T-helper 17 cell (primary cell): ENCODE data around the gene SLC2A3. TPM values are rescaled to one million over a fixed set of nuclear protein-coding genes. Genes with fewer than 3 reads are reported as not detected.
"Not testable (repeated sequence)": the region's sequence is repeated elsewhere in the genome, so short reads cannot be mapped to it uniquely, and the experiment has no call there.

ENCODE experiments used
- ATAC-seq: fragments of 150-1000 bp; cut with Tn5 transposase; 2 replicates; pipeline ENCODE4 v1.10.0; 2021; ENCODE audit warnings: mild to moderate bottlenecking, moderate library complexity
- DNase-seq, 3 donors: peaks; one replicate each; pipeline versions ENCODE4 v3.0.0 to v3.0.0-alpha.2; 2020 to 2021
- H3K9me3 ChIP-seq: one replicate; pipeline ENCODE4 v1.7.0; 2013; ENCODE audit warnings: low read length, mild to moderate bottlenecking; ENCODE audit not compliant: control insufficient read depth, poor library complexity, severe bottlenecking
- H3K27ac Mint-ChIP-seq: one replicate; pipeline ENCODE4 v1.8.0; 2022; ENCODE audit warnings: mild to moderate bottlenecking, moderate library complexity, mixed read lengths
- H3K27me3 Mint-ChIP-seq: one replicate; pipeline ENCODE4 v1.8.0; 2022; ENCODE audit warnings: mixed read lengths
- H3K36me3 Mint-ChIP-seq: one replicate; pipeline ENCODE4 v1.8.0; 2022; ENCODE audit warnings: low read depth, mixed read lengths
- H3K4me1 Mint-ChIP-seq: one replicate; pipeline ENCODE4 v1.8.0; 2022; ENCODE audit warnings: mild to moderate bottlenecking, mixed read lengths
- H3K4me3 Mint-ChIP-seq: one replicate; pipeline ENCODE4 v1.8.0; 2022; ENCODE audit warnings: mild to moderate bottlenecking, moderate library complexity, mixed read lengths
- total RNA-seq, 4 donors: library from RNA in 2 of 4; stranded (reverse) in 2 of 4; gene quantifications; one replicate each; pipeline ENCODE4 v1.2.3 and lab custom pipeline; 2022 to 2026

SLC2A3 gene
- total RNA-seq, 2 donors from 2014 or later = 689 to 766 TPM

DNA sequence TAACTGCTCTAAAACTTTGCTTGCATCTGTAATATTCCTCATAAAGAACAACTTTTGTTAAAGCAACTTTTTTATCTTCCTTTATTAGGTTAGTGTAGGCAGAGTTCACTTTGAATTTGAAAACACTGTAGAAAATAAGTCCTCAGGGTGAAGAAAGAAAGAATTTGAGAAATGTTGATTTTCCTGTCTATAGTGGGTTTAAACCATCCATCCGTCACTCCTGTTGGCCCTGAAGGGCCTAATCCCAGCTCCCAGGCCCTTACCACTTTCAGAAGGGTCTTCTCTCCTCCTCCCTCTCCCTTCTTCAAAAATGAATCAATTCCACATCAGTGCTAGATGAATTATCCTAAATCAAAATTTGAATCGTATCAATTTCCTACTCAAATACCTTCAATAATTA, 4.9 kb upstream of the SLC2A3 start:
- Mint-ChIP-seq H3K27ac (no peak overlapping the region), H3K4me3 (no peak overlapping the region), H3K4me1 (peaks cover 8% of the 10 kb centered on the region), H3K27me3 (no peaks in the 10 kb centered on the region), H3K36me3 (no peaks in the 10 kb centered on the region)
- no peak for ATAC-seq
- DNase-seq = no peak
- no peaks in the 10 kb centered on the region for H3K9me3 ChIP-seq

DNA sequence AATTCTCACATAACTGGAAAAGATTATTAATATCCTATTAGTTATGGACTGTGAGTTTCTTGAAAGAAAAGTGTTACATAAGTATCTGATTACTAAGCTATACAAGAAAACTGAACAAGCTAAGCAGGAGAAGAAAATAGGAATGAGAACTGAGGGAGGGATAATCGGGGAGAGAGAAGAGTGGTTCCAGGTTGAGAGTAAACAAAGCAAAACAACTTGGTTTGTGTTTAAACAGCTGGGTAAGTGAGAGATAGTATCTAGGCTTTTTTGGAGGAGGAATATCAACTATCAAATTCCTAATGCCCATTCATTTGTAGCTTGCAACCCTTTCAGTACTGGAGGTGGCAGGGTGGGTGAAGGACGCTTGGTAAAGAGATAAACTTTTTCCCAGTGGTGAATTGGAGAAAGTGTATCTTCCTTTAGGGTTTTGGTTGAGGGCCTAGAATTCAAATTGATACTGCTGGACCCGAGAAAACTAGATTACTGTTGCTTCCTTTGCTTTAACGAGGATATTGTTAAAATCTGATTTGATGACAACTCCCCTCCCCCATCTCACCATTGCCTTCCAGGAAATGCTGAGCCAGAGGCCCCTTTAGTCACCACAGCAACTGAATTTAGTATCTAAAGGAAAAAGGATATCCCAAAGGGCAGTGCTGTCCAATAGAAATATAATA, 2.0 kb upstream of the SLC2A3 start:
- Mint-ChIP-seq H3K27me3 (no peaks in the 10 kb centered on the region), H3K4me3 (no peak overlapping the region), H3K36me3 (no peaks in the 10 kb centered on the region), H3K27ac (no peak overlapping the region), H3K4me1 (peaks cover 8% of the 10 kb centered on the region)
- no peak for ATAC-seq
- H3K9me3 ChIP-seq = no peaks in the 10 kb centered on the region
- no peak for DNase-seq

DNA sequence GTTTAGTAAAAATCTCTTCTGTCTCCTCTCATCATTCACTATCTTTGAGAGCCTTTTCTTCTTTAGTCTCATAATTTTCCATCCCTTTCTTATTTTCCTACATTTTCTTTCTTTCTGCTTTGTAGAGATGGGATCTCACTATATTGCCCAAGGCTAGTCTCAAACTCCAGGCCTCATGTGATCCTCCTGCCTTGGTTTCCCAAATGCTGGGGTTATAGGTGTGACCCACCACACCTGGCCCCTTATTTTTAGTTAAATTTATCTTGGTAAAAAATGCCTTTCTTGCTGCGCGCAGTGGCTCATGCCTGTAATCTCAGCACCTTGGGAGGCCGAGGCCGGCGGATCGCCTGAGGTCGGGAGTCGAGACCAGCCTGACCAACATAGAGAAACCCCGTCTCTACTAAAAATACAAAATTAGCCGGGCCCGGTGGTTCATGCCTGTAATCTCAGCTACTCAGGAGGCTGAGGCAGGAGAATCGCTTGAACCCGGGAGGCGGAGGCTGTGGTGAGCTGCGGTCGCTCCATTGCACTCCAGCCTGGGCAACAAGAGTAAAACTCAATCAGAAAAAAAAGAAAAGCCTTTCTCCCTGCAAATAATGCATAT, 996 bp downstream of the SLC2A3 start:
- H3K4me3 Mint-ChIP-seq = no peak overlapping the region
- H3K27me3 Mint-ChIP-seq = no peaks in the 10 kb centered on the region
- no peaks in the 10 kb centered on the region for H3K9me3 ChIP-seq
- H3K36me3 Mint-ChIP-seq = peaks cover 3% of the 10 kb centered on the region
- no peak for DNase-seq
- ATAC-seq = no peak
- H3K27ac Mint-ChIP-seq = no peak overlapping the region
- H3K4me1 Mint-ChIP-seq = peaks cover 18% of the 10 kb centered on the region

DNA sequence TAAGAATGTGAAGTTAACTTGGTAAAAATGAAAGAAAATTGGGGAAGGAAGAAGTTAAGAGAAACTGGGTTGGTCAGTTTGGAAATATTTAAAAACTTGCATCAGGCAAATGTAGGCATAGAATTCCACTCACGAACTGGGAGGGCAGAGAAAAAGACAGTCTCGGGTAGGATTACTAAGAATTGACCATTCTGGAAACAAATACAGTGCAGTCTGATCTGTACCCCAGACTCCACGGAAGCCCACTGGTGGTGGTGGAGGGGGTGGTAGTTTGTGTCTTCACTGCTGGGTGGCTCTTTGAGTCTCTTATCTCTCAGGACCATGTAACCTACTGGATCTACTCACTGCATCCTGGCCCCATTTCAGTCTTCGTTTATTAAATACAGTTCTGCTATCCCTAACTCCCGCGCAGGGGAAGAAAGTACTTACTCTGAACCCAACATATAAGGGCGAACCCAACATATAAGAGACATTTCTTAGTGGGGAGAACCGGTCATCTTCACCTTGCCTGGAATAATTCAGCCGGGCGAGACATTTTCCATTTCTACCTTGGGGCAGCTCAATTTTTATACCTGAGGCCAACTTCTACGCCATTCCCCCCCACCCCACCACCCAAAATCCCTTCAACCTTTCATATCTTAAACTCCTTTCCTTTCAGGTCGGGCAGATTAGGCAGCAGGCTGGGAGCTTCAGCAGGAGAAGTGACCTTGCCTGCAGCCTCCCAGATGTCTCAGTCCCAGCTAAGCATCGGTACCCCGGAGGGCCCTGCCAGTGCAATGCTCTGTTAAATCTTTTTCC, 1.7 kb downstream of the SLC2A3 start:
- Mint-ChIP-seq H3K4me1 (peaks cover 19% of the 10 kb centered on the region), H3K27ac (no peak overlapping the region), H3K36me3 (peaks cover 3% of the 10 kb centered on the region), H3K27me3 (no peaks in the 10 kb centered on the region), H3K4me3 (no peak overlapping the region)
- DNase-seq (no peak), ATAC-seq (no peak)
- no peaks in the 10 kb centered on the region for H3K9me3 ChIP-seq

DNA sequence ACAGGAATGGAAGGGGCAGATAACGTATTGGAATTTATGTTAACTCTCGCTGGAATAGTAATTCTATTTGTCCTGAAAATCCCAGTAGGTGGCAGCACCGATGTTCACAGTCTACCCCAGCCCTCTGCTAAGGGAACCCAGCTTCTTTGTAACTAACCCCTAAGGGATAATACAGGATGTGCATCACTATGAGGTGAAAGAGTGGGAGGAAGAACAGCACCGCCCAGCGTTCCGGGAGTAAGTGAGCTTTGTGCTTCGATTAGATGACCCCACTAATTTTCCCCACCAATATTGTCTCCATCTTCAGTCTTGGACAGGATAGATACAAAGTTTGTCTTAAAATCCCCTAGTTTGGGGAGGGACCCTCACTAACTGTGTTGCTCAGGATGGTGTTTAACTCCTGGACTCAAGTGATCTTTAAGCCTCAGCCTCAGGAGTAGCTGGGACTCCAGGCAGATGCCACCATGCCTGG, 2.7 kb downstream of the SLC2A3 start:
- no peak overlapping the region for H3K4me3 Mint-ChIP-seq
- peak; percentile 39 to 59 (median 55) for DNase-seq
- peaks cover 24% of the 10 kb centered on the region for H3K4me1 Mint-ChIP-seq
- no peaks in the 10 kb centered on the region for H3K27me3 Mint-ChIP-seq
- peak; percentile 81 for ATAC-seq
- peaks cover 3% of the 10 kb centered on the region for H3K36me3 Mint-ChIP-seq
- no peak overlapping the region for H3K27ac Mint-ChIP-seq
- no peaks in the 10 kb centered on the region for H3K9me3 ChIP-seq

DNA sequence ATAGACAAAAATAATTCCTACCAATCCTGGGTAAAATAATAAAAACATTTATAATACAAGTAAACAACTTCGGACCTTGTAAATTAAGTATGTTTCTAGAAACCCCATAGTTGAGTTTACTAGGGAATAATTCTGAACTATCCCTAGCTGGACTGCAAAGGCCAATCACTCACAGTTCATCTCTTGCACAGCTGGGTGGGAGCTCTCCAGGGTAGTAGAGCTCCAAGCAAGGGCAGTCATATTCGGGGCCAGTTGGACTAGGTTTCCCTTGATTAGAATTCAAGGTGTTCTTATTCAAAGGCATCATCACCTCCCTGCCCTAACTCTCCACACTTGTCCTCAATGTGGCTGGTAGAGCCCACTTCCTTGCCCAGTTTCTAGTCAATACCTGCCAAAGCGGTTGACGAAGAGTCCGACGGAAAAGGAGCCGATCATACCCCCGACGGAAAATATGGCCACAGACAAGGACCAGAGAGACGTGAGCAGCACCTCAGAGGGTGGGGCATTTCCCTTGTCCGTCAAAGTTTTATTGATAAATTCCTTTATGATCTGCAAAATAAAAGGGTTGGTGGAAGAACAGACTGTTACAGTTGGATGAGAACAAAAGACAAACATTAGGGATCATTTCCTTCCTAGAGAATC, 3.3 kb downstream of the SLC2A3 start:
- DNase-seq, H3K36me3 Mint-ChIP-seq, H3K27me3 Mint-ChIP-seq, H3K9me3 ChIP-seq, ATAC-seq, H3K27ac Mint-ChIP-seq, H3K4me3 Mint-ChIP-seq: not testable (repeated sequence)
- peaks cover 19% of the 10 kb centered on the region for H3K4me1 Mint-ChIP-seq

DNA sequence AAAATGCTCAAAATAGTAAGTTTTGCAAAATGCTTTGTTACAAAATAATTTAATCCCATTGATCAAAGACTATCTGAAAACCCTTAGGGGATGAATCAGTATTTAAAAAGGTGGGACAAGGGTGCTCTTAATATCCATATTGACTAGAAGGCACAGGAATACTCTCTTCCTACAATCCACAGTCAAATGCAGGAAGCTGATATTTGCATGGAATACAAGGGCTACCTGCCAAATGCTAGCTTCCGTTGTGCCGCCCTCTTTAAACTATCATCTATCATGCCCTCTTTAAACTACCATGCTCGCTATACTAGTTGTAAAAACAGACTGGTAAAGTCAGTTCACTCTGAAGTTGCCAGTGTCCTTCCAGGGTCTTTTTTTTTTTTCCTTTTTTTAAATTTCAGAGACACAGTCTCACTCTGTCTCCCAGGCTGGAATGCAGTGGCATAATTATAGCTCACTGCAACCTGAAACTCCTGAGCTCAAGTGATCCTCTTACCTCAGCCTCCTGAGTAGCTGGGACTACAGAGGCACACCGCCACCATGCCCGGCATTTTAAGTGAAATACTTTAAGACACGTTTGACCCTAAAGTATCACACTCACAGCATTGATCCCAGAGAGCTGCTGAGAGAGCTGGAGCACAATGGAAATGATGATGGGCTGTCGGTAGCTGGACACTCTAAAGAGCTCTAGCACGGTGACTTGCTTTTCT, 6.7 kb downstream of the SLC2A3 start:
- DNase-seq = no peak

DNA sequence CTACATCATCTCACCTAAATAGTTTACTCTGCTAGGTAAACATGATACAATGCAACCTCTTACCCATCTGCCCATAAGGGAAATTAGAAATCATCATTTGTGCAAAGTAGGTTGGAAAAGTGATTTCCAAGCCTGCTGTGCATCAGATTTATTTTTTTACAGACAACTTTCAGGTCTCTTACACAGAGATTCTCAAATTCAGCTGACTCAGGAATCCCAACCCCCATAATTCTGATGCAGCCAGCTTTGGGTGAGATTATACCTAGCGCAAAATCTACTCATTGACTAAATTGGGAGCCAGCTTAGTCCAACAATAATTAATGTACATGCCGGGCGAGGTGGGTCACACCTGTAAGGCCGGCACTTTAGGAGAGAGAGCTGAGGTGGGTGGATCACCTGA, 8.5 kb downstream of the SLC2A3 start:
- DNase-seq (no peak), ATAC-seq (no peak)
- peak overlapping the region; percentile 78 for H3K4me3 Mint-ChIP-seq
- H3K36me3 Mint-ChIP-seq = peaks cover 9% of the 10 kb centered on the region
- no peaks in the 10 kb centered on the region for H3K27me3 Mint-ChIP-seq
- H3K4me1 Mint-ChIP-seq = peaks cover 37% of the 10 kb centered on the region
- H3K9me3 ChIP-seq = no peaks in the 10 kb centered on the region
- peak overlapping the region; percentile 70 for H3K27ac Mint-ChIP-seq

More for the DNA sequence above, 6.7 kb downstream of the SLC2A3 start:
- Mint-ChIP-seq H3K27me3 (no peaks in the 10 kb centered on the region), H3K4me3 (no peak overlapping the region), H3K36me3 (peaks cover 9% of the 10 kb centered on the region), H3K4me1 (peaks cover 31% of the 10 kb centered on the region), H3K27ac (peak overlapping the region; percentile 61)
- H3K9me3 ChIP-seq = no peaks in the 10 kb centered on the region
- no peak for ATAC-seq

DNA sequence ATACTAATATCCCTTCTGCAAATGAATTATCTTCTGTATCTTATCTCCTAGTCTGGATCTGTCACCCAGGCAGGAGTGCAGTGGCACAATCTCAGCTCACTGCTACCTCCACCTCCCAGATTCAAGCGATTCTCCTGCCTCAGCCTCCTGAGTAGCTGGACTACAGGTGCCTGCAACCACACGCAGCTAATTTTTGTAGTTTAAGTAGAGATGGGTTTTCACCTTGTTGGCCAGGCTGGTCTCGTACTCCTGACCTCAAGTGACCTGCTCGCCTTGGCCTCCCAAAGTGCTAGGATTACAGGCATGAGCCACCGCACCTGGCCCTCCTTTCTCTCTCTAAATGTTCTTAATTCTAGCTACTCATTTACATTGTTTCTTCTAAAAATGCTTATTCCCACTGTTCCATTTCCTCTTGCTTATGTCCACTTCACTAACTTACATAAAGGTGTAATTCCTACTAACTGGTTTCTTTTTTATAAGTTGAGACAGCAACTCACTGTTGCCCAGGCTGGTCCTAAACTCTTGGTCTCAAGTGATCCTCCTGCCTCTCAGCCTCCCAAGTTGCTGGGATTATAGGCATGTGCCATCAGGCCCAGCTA, 9.8 kb downstream of the SLC2A3 start:
- H3K36me3 Mint-ChIP-seq, H3K27me3 Mint-ChIP-seq, H3K9me3 ChIP-seq, DNase-seq, ATAC-seq: not testable (repeated sequence)
- Mint-ChIP-seq H3K4me1 (peaks cover 35% of the 10 kb centered on the region), H3K27ac (peak overlapping the region; percentile 81), H3K4me3 (peak overlapping the region; percentile 47)

DNA sequence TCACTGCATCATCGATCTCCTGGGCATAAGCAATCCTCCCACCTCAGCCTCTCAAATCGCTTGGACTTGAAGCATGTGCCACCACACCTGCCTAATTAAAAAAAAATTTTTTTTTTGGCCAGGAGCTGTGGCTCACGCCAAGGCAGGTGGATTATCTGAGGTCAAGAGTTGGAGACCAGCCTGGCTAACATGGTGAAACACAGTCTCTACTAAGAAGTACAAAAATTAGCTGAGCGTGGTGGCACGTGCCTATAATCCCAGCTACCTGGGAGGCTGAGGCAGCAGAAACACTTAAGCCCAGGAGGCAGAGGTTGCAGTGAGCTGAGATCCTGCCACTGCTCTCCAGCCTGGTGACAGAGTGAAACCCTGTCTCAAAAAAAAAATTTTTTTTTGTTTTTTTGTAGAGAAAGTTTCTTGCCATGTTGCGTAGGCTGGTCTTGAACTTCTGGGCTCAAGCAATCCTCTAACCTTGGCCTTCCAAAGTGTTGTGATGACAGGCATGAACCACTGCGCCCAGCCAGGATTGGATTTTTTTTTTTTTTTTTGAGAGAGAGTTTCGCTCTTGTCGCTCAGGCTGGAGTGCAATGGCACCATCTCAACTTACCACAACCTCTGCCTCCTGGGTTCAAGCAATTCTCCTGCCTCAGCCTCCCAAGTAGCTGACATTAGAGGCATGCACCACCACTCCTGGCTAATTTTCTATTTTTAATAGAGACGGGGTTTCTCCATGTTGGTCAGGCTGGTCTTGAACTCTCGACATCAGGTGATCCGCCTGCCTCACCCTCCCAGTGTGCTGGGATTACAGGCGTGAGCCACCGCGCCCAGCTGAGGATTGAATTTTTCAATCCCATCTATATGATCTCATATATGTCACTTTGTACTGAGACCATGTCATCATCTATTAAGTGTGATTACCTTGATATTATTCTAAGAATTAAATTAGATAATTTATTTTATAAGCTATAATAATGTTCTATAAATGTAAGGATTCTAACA, 12.4 kb downstream of the SLC2A3 start:
- no peaks in the 10 kb centered on the region for H3K9me3 ChIP-seq
- ATAC-seq = no peak
- no peak for DNase-seq
- Mint-ChIP-seq H3K27ac (peak overlapping the region; percentile 88), H3K36me3 (peaks cover 10% of the 10 kb centered on the region), H3K27me3 (no peaks in the 10 kb centered on the region), H3K4me3 (peak overlapping the region; percentile 63), H3K4me1 (peaks cover 35% of the 10 kb centered on the region)

DNA sequence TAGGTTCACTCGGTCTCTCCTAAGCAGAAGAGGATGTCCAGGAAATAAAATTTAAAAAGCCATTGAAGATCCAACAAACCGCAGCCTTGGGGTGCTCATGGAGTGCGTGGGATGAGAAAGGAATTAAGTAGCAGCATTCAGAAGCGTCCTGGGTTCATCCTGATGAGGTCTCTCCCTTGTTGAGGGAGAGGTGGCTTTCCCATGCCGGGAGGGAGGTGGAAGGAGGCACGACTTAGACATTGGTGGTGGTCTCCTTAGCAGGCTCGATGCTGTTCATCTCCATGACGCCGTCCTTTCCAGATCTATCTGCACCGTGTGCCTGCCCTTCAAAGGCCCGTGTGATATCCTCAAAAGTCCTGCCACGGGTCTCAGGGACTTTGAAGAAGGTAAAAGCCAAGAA, 14.8 kb downstream of the SLC2A3 start:
- peak overlapping the region; percentile 88 for H3K27ac Mint-ChIP-seq
- not testable (repeated sequence) for H3K9me3 ChIP-seq, H3K27me3 Mint-ChIP-seq, H3K36me3 Mint-ChIP-seq, DNase-seq, ATAC-seq
- peak overlapping the region; percentile 39 for H3K4me3 Mint-ChIP-seq
- H3K4me1 Mint-ChIP-seq = peaks cover 28% of the 10 kb centered on the region
